Hepatocyte (in vitro differentiated cells): ENCODE results near the gene OR56B4.

Source experiments
- CTCF ChIP-seq: fragments of 200-600 bp; sonication (generic); IDR thresholded peaks from 2 replicates; pipeline ENCODE4 v1.5.1; 2016; ENCODE audit warnings: antibody characterized with exemption, mild to moderate bottlenecking; ENCODE audit not compliant: poor library complexity
- EZH2 ChIP-seq: fragments of 200-600 bp; sonication (generic); IDR thresholded peaks from 2 replicates; pipeline ENCODE4 v1.6.1; 2016; ENCODE audit warnings: antibody characterized with exemption, mild to moderate bottlenecking, borderline replicate concordance
- EZH2phosphoT487 ChIP-seq: fragments of 200-600 bp; sonication (generic); IDR thresholded peaks from one replicate; pipeline ENCODE4 v1.6.1; 2018; ENCODE audit warnings: antibody characterized with exemption, mild to moderate bottlenecking, low read depth, moderate library complexity; ENCODE audit not compliant: unreplicated experiment, severe bottlenecking

- no peak for TF ChIP-seq CTCF
- TF ChIP-seq EZH2, result no peak
- TF ChIP-seq EZH2phosphoT487, result no peak
These were observed 11.7 kb upstream of the OR56B4 start for GRCh38 chr11:6095798-6096197.
